Stimulated activated naive CD4-positive, alpha-beta T cell (primary cell): Measurements from ENCODE around the gene CHMP1A.

Source experiments
- DNase-seq, 6 experiments: peaks; one replicate each; lab custom pipeline; 2025; lab: John Stamatoyannopoulos, UW

Gene CHMP1A

GRCh38 chr16:89605186-89605970 is 52.1 kb downstream of the CHMP1A start:
- no peak for DNase-seq

- DNase-seq, result no peak
Measured at GRCh38 chr16:89604764-89605163, 52.7 kb downstream of the CHMP1A start.

- DNase-seq, result no peak
Measured at GRCh38 chr16:89602952-89603590, 54.4 kb downstream of the CHMP1A start.

- peak in 3 of 6 experiments; percentile 14 to 31 (median 26) for DNase-seq
Measured at GRCh38 chr16:89602273-89602951, 55.1 kb downstream of the CHMP1A start.

- no peak for DNase-seq
Measured at GRCh38 chr16:89601906-89602272, 55.6 kb downstream of the CHMP1A start.

GRCh38 chr16:89600956-89601355 is 56.6 kb downstream of the CHMP1A start:
- no peak for DNase-seq

GRCh38 chr16:89600427-89600826 is 57.1 kb downstream of the CHMP1A start:
- DNase-seq, result no peak

GRCh38 chr16:89599902-89600301 is 57.6 kb downstream of the CHMP1A start:
- DNase-seq, result no peak

- DNase-seq, result no peak
Measured at GRCh38 chr16:89599451-89599858, 58.1 kb downstream of the CHMP1A start.

GRCh38 chr16:89598199-89598598 is 59.3 kb downstream of the CHMP1A start:
- no peak for DNase-seq

- DNase-seq, result no peak
Measured at GRCh38 chr16:89596957-89597649, 60.4 kb downstream of the CHMP1A start.

- no peak for DNase-seq
Measured at GRCh38 chr16:89596061-89596689, 61.3 kb downstream of the CHMP1A start.

GRCh38 chr16:89595330-89596060 is 62.0 kb downstream of the CHMP1A start:
- no peak for DNase-seq
